ENCODE results near the gene LMAN2.

Gene LMAN2, protein sequence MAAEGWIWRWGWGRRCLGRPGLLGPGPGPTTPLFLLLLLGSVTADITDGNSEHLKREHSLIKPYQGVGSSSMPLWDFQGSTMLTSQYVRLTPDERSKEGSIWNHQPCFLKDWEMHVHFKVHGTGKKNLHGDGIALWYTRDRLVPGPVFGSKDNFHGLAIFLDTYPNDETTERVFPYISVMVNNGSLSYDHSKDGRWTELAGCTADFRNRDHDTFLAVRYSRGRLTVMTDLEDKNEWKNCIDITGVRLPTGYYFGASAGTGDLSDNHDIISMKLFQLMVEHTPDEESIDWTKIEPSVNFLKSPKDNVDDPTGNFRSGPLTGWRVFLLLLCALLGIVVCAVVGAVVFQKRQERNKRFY

DNA sequence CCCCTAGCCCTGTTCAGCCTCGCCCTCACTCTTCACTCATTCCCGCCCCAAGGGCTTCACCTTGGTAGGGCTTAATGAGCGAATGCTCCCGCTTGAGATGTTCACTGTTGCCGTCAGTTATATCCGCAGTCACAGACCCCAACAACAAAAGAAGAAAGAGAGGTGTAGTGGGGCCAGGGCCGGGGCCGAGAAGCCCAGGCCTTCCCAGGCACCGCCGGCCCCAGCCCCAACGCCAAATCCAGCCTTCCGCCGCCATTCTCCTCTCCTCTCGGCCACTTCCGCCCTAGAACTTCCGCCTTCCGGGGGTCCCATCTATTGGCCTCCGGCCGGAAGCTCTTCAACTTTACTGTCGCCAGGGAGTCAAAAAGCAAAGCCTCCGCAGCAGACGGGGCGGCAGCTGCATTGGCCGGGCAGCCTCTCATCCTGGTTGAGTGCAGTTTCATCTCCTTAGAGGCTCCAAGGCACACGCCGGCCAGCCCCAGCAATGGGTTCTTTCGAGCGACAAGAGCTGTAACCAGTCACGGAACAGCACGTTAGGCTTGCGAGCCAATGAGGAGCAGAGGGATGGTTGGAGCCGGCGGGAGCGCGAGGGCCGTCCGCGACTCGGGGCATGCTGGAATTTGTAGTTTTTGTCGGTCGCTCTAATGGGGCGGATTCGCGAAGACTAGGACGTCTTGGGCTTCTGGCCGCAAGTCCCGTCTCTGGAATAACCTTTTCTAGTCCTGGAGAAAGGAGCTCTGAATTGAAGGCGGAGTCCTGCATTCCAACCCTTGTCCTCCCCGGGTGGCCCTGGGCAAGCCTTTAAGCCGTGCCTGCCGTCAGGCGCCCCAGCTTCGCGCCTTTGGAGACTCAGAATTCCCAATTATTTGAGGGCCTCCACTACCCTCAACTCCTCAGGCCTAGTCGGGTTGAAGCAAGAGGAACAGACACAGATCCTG is at the start of gene LMAN2:
TSS of gene LMAN2 (minus strand) at position 277 of the 938 bp plus-strand sequence. CDS start at position 256, 21 bp downstream.
- DNase-seq (ENCODE audit: low read depth in 2 of 2, low spot score in 1 of 2): peak; percentile 74 to 80

GRCh38 chr5:177399997-177400868 is 48.8 kb upstream of the LMAN2 start, which contains the start of gene PFN3:
PFN3 (minus strand) TSS chr5:177400661; CDS start chr5:177400576, 85 bp downstream.
- DNase-seq (ENCODE audit: low read depth in 2 of 2, low spot score in 1 of 2): no peak

DNA sequence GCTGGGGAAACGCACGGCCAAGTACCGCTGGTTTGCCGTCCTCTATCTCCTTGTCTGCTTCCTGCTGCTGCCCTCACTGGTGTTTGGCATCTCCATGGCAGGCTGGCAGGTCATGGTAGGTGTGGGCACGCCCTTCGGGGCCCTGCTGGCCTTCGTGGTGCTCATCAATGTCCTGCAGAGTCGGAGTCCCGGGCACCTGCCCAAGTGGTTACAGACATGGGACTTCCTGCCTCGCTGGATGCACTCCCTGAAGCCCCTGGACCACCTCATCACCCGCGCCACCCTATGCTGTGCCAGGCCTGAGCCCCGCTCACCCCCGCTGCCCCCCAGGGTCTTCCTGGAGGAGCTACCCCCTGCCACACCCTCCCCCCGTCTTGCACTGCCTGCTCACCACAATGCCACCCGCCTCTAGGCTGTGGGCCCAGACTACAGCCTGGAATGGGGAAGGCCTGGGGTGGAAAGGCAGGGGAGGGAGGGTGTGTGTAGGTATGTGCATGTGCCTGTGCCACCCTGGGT is 46.5 kb upstream of the LMAN2 start:
- DNase-seq (ENCODE audit: low read depth in 2 of 2, low spot score in 1 of 2): no peak

- DNase-seq (ENCODE audit: low read depth in 2 of 2, low spot score in 1 of 2): no peak
Measured at GRCh38 chr5:177396807-177397206, 45.3 kb upstream of the LMAN2 start.

- DNase-seq (ENCODE audit: low read depth in 2 of 2, low spot score in 1 of 2): no peak
Measured at GRCh38 chr5:177396078-177396477, 44.6 kb upstream of the LMAN2 start.

GRCh38 chr5:177393990-177394389 is 42.5 kb upstream of the LMAN2 start:
- DNase-seq (ENCODE audit: low read depth in 2 of 2, low spot score in 1 of 2): no peak

- no peak for DNase-seq (ENCODE audit: low read depth in 2 of 2, low spot score in 1 of 2)
Measured at GRCh38 chr5:177393206-177393765, 41.8 kb upstream of the LMAN2 start.

GRCh38 chr5:177392765-177393164 is 41.3 kb upstream of the LMAN2 start:
- DNase-seq (ENCODE audit: low read depth in 2 of 2, low spot score in 1 of 2): no peak

DNA sequence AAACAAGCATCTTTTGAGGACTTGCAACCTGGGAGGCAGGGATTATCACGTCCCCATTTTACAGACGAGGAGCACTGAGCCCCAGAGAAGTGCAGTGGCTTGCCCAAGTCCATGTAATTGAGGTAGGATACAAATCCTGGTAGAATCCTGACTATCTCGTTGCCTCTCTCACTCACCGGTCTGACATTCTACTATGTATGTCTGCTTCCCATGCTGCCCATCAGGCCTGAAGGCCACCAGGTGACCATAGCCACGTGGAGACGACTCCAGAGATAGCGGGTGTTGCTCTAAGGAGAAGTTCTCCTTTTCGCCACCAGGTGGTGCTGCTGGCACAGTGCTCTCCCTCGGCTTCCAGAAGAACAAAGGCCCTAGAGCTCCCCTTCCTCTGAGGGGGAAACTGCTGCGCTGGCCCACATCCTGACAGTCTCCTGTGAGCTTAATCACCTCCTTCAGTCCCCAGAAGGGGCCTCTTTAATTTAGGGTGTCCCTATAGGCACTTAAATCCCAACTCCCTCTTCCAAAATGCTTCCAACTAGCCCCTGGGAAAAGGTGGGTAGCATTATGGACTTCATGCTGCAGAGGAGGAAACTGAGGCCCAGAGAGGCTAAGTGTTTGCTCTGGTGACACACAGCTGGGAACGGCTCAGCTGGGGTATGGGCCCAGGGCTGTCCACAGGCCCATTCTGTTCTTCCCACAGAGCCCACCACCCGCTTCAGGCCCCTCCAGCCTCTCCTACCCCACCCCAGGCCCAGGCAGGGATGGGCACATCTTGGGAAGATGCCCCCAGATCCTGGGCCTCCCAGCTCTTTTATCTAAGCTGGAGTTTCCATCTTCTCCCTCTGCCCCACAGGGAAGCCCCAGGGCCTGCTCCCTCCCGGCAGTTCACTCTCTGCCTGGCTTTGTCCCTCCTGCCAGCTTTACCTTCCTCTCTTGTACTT is 39.2 kb upstream of the LMAN2 start:
- peak; percentile 69 to 78 for DNase-seq (ENCODE audit: low read depth in 2 of 2, low spot score in 1 of 2)

GRCh38 chr5:177389241-177390169 is 38.0 kb upstream of the LMAN2 start:
- DNase-seq (ENCODE audit: low read depth in 2 of 2, low spot score in 1 of 2): peak in 1 of 2 donors; percentile 33

- DNase-seq (ENCODE audit: low read depth in 2 of 2, low spot score in 1 of 2): no peak
Measured at GRCh38 chr5:177388521-177389052, 37.1 kb upstream of the LMAN2 start.

- DNase-seq (ENCODE audit: low read depth in 2 of 2, low spot score in 1 of 2): no peak
Measured at GRCh38 chr5:177387405-177387804, 35.9 kb upstream of the LMAN2 start.

DNA sequence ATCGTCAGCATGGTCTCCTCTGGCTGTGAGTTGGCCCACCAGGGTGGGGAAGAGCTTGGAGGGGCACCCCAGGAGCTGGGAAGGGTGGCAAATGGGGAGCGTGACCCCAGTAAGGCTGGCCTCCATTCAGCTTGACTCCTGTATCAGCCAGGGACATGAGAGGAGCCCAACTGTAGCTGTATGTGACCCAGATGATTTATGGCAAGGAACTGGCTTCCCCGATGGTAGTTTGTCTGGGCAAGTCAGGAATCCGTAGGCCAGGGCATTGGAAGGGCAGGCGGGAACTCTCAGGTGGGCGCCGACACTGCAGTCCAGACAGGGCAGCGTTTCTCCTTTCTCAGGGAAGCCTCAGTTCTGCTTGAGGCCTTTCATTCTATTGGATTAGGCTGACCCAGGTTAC is 35.1 kb upstream of the LMAN2 start:
- no peak for DNase-seq (ENCODE audit: low read depth in 2 of 2, low spot score in 1 of 2)

GRCh38 chr5:177385720-177386119 is 34.3 kb upstream of the LMAN2 start:
- no peak for DNase-seq (ENCODE audit: low read depth in 2 of 2, low spot score in 1 of 2)

DNA sequence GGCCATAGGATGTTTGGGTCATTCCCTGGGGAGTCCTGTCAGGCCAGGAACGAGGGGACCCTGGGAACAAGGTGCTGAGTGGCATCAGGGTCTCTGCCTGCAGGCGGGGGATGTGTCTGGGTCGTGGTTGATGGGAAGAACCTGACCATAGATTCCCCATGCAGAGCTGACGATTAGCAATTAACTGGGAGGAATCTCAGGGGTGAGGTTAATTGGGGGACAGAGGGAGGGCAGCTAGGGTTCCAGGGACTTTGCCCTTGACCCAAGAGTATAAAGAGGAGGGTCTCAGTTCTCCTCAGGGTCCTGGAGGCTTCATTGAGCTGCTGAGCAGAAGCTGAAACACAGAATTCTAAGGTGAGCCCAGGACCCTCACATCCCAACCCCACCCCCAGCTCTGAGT is 32.7 kb upstream of the LMAN2 start, which contains the start of gene SLC34A1:
TSS of gene SLC34A1 (plus strand) at position 301 of the 400 bp plus-strand sequence. CDS start 1,308 bp downstream, outside the sequence.
- DNase-seq (ENCODE audit: low read depth in 2 of 2, low spot score in 1 of 2): no peak

- no peak for DNase-seq (ENCODE audit: low read depth in 2 of 2, low spot score in 1 of 2)
Measured at GRCh38 chr5:177383181-177383580, 31.7 kb upstream of the LMAN2 start.

DNA sequence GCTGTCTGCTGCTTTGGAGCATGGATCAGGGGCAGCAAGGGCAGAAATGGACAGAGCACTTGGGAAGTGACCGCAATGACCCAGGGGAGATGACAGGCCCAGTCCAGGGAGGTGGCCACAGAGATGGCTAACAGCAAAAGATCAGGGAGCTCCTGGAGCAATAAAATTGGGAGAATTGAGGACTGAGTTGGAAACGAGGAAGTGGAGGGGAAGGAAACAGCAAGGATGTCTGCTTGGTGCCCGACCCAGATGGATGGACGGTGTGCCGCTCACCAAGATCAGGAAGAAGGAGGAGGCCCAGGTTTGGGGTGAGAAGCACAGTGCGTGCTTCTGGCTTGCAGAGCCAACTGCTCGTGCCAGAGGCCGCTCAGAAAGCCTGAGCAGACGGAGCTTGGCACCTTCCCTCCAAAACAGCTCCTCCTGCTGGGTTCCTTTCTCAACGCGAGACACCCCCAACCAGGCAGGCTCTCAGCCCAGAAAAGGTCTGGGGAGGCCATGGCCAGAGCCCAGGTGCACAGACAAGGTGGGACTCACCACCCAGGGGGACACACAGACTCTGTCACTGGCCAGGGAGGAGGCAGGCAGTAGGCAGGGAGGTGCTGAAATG is 31.1 kb upstream of the LMAN2 start:
- no peak for DNase-seq (ENCODE audit: low read depth in 2 of 2, low spot score in 1 of 2)

DNA sequence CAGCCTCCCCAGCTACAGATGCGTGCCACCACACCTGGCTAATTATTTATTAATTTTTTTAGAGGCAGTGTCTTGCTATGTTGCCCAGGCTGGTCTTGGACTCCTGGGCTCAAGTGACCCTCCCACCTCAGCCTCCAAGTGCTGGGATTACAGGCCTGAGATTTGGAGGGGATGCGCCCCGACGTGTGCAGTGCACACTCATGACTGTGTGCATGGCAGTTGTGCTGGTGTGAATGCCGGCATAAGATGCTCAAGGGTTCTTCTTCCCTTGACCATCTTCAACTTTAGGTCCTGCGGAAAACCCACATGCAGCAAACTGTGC is 29.3 kb upstream of the LMAN2 start:
- no peak for DNase-seq (ENCODE audit: low read depth in 2 of 2, low spot score in 1 of 2)
